Liver (tissue), 3 donors: ENCODE data around the gene APBA2.

Source experiments
- CTCF ChIP-seq: fragments of 150-350 bp; IDR thresholded peaks from 2 replicates; pipeline ENCODE4 v1.5.1; 2017; ENCODE audit warnings: improper control_type of control experiment, low read depth, low read length; ENCODE audit not compliant: missing input control
- EGR1 ChIP-seq, 2 donors: IDR thresholded peaks; 2 replicates each; pipeline ENCODE4 v1.6.1; 2016 to 2018; ENCODE audit warnings: antibody characterized with exemption in 2 of 2, low read depth in 2 of 2
- GABPA ChIP-seq, 2 donors: IDR thresholded peaks in 1 of 2; conservative IDR thresholded peaks in 1 of 2; 2 replicates each; pipeline ENCODE4 v1.6.1; 2016; ENCODE audit warnings: antibody characterized with exemption in 2 of 2, mild to moderate bottlenecking in 1 of 2, moderate library complexity in 1 of 2
- MAX ChIP-seq: IDR thresholded peaks from 2 replicates; pipeline ENCODE4 v1.6.1; 2016; ENCODE audit warnings: antibody characterized with exemption
- REST ChIP-seq: IDR thresholded peaks from 2 replicates; pipeline ENCODE4 v1.6.1; 2016; ENCODE audit warnings: antibody characterized with exemption, mild to moderate bottlenecking
- RXRA ChIP-seq, 2 donors: IDR thresholded peaks; 2 replicates each; pipeline ENCODE4 v1.6.1; 2017 to 2018; ENCODE audit warnings: antibody characterized with exemption in 2 of 2, mild to moderate bottlenecking in 1 of 2
- SP1 ChIP-seq: IDR thresholded peaks from 2 replicates; pipeline ENCODE4 v1.6.1; 2018; ENCODE audit warnings: antibody characterized with exemption, mild to moderate bottlenecking
- TAF1 ChIP-seq: conservative IDR thresholded peaks from 2 replicates; pipeline ENCODE4 v1.6.1; 2016; ENCODE audit warnings: antibody characterized with exemption, mild to moderate bottlenecking
- TF ChIP-seq, protein P1 (sequence below): IDR thresholded peaks from 2 replicates; pipeline ENCODE4 v1.6.1; 2016; ENCODE audit warnings: antibody characterized with exemption
- donor health status: healthy.
- donor health status: healthy.

- TF ChIP-seq EGR1 (IDR thresholded peaks at IDR 0.05; ENCODE audit: low read depth in 2 of 2) (no peak), CTCF (no peak), MAX (no peak), GABPA (IDR thresholded peaks at IDR 0.05 in 1 of 2, conservative IDR thresholded peaks at IDR 0.05 in 1 of 2) (no peak), RXRA (IDR thresholded peaks at IDR 0.05) (no peak), SP1 (no peak), TAF1 (no peak), REST (no peak)
- TF ChIP-seq, protein P1, sequence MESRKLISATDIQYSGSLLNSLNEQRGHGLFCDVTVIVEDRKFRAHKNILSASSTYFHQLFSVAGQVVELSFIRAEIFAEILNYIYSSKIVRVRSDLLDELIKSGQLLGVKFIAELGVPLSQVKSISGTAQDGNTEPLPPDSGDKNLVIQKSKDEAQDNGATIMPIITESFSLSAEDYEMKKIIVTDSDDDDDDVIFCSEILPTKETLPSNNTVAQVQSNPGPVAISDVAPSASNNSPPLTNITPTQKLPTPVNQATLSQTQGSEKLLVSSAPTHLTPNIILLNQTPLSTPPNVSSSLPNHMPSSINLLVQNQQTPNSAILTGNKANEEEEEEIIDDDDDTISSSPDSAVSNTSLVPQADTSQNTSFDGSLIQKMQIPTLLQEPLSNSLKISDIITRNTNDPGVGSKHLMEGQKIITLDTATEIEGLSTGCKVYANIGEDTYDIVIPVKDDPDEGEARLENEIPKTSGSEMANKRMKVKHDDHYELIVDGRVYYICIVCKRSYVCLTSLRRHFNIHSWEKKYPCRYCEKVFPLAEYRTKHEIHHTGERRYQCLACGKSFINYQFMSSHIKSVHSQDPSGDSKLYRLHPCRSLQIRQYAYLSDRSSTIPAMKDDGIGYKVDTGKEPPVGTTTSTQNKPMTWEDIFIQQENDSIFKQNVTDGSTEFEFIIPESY, result no peak
Observed at GRCh38 chr15:29066838-29067237, 181.1 kb downstream of the APBA2 start.
